Ishikawa (cell line): ENCODE results near the gene OR8G5.

Experiments
- CREB1 ChIP-seq: IDR thresholded peaks from 2 replicates; pipeline ENCODE4 v1.6.1; 2012; ENCODE audit warnings: low read depth
- EP300 ChIP-seq: IDR thresholded peaks from 2 replicates; pipeline ENCODE4 v1.6.1; 2012; ENCODE audit warnings: borderline replicate concordance
- MAX ChIP-seq: IDR thresholded peaks from 2 replicates; pipeline ENCODE4 v1.6.1; 2012
- REST ChIP-seq: IDR thresholded peaks from 2 replicates; pipeline ENCODE4 v1.6.1; 2012; ENCODE audit warnings: low read depth, mild to moderate bottlenecking
- TEAD4 ChIP-seq: IDR thresholded peaks from 2 replicates; pipeline ENCODE4 v1.6.1; 2012
- YY1 ChIP-seq: IDR thresholded peaks from 2 replicates; pipeline ENCODE4 v1.6.1; 2012; ENCODE audit warnings: low read depth

GRCh38 chr11:124310721-124311120 is 54.5 kb downstream of the OR8G5 start:
- TF ChIP-seq EP300 (no peak), MAX (no peak), YY1 (no peak), TEAD4 (no peak), REST (no peak), CREB1 (no peak)
